Stimulated activated CD4-positive, alpha-beta T cell treated with anti-CD3 and anti-CD28 coated beads, Interleukin-2, amount 100 ng/mL, for 24 hours (primary cell): ENCODE results near the gene EPB41L3.
"Not testable (repeated sequence)": the region's sequence is repeated elsewhere in the genome, so short reads cannot be mapped to it uniquely, and the experiment has no call there.

Source experiments
- DNase-seq, 2 donors: peaks; one replicate each; pipeline ENCODE4 v3.0.0-alpha.2; 2020

EPB41L3 gene

GRCh38 chr18:5543773-5544389 is at the start of gene EPB41L3:
Gene EPB41L3 (minus strand): TSS chr18:5543997. CDS start chr18:5489183, 54,814 bp downstream.
- no peak for DNase-seq

- DNase-seq, result no peak
Observed at GRCh38 chr18:5588529-5588928, 44.7 kb upstream of the EPB41L3 start.

GRCh38 chr18:5585653-5586052 is 41.9 kb upstream of the EPB41L3 start:
- DNase-seq, result no peak

GRCh38 chr18:5584746-5585417 is 41.1 kb upstream of the EPB41L3 start:
- DNase-seq, result no peak

- no peak for DNase-seq
Observed at GRCh38 chr18:5582849-5583681, 39.3 kb upstream of the EPB41L3 start.

- no peak for DNase-seq
Observed at GRCh38 chr18:5582076-5582475, 38.3 kb upstream of the EPB41L3 start.

- DNase-seq, result no peak
Observed at GRCh38 chr18:5574843-5575242, 31.0 kb upstream of the EPB41L3 start.

- no peak for DNase-seq
Observed at GRCh38 chr18:5571666-5572065, 27.9 kb upstream of the EPB41L3 start.

GRCh38 chr18:5570613-5571012 is 26.8 kb upstream of the EPB41L3 start:
- DNase-seq, result not testable (repeated sequence)

- DNase-seq, result no peak
Observed at GRCh38 chr18:5568416-5568815, 24.6 kb upstream of the EPB41L3 start.

- DNase-seq, result no peak
Observed at GRCh38 chr18:5558851-5559250, 15.1 kb upstream of the EPB41L3 start.

GRCh38 chr18:5556310-5556974 is 12.6 kb upstream of the EPB41L3 start:
- no peak for DNase-seq

GRCh38 chr18:5554629-5555028 is 10.8 kb upstream of the EPB41L3 start:
- no peak for DNase-seq

- DNase-seq, result no peak
Observed at GRCh38 chr18:5546660-5547059, 2.9 kb upstream of the EPB41L3 start.

GRCh38 chr18:5543036-5543680 is 639 bp downstream of the EPB41L3 start:
- DNase-seq, result no peak

GRCh38 chr18:5542515-5543035 is 1.2 kb downstream of the EPB41L3 start:
- no peak for DNase-seq

- DNase-seq, result no peak
Observed at GRCh38 chr18:5541644-5542043, 2.2 kb downstream of the EPB41L3 start.

- no peak for DNase-seq
Observed at GRCh38 chr18:5539391-5539790, 4.4 kb downstream of the EPB41L3 start.

GRCh38 chr18:5538544-5538943 is 5.3 kb downstream of the EPB41L3 start:
- no peak for DNase-seq

- no peak for DNase-seq
Observed at GRCh38 chr18:5537860-5538259, 5.9 kb downstream of the EPB41L3 start.

GRCh38 chr18:5534845-5535244 is 9.0 kb downstream of the EPB41L3 start:
- no peak for DNase-seq

GRCh38 chr18:5532066-5532465 is 11.7 kb downstream of the EPB41L3 start:
- no peak for DNase-seq
